HepG2 (cell line): ENCODE results near the gene ARHGEF16. TPM values are rescaled to one million over a fixed set of nuclear protein-coding genes. Genes with fewer than 3 reads are reported as not detected.
A peak's percentile ranks its signal among the peaks of the same experiment; 100 is the strongest.

Experiments
- CEBPB ChIP-seq: IDR thresholded peaks from 2 replicates; pipeline ENCODE4 v1.6.1; 2011; ENCODE audit warnings: low read depth, low read length, improper control_type of control experiment, borderline replicate concordance
- FOSL1 ChIP-seq: sonication (generic); formaldehyde crosslinking; IDR thresholded peaks from 2 replicates; pipeline ENCODE4 v1.9.0; 2021; ENCODE audit warnings: missing genetic modification reagents, borderline replicate concordance
- SALL1 ChIP-seq: sonication (generic); formaldehyde crosslinking; IDR thresholded peaks from 2 replicates; pipeline ENCODE4 v1.8.0; 2022; ENCODE audit warnings: mild to moderate bottlenecking, missing genetic modification reagents
- ZC3H13 ChIP-seq: sonication (generic); formaldehyde crosslinking; IDR thresholded peaks from 2 replicates; pipeline ENCODE4 v1.8.1; 2023; ENCODE audit warnings: mild to moderate bottlenecking, missing genetic modification reagents, moderate library complexity
- ZFP90 ChIP-seq: sonication (generic); formaldehyde crosslinking; IDR thresholded peaks from 2 replicates; pipeline ENCODE4 v1.8.0; 2022; ENCODE audit warnings: missing genetic modification reagents, mild to moderate bottlenecking, inconsistent platforms, borderline replicate concordance
- ZNF232 ChIP-seq: sonication (generic); formaldehyde crosslinking; IDR thresholded peaks from 2 replicates; pipeline ENCODE4 v1.4.0; 2020; ENCODE audit warnings: missing genetic modification reagents, borderline replicate concordance
- ZNF331 ChIP-seq: sonication (generic); formaldehyde crosslinking; IDR thresholded peaks from 2 replicates; pipeline ENCODE4 v1.4.0; 2020; ENCODE audit warnings: missing genetic modification reagents
- polyA plus RNA-seq, 8 experiments: library from polyadenylated mRNA; depleted of rRNA in 3 of 8; stranded (reverse) in 7 of 8; unstranded in 1 of 8; fragments of >200 nt; fragmentation: Illumina TruSeq in 4 of 8; extraction: Trizol in 4 of 8; gene quantifications; 2 replicates each; pipeline versions ENCODE4 v1.2.1 to v1.2.3, GENCODE V29; 2011 to 2016; ENCODE audit warnings: low read depth in 4 of 8, missing spikeins in 1 of 8, mixed read lengths in 1 of 8; ENCODE audit not compliant: insufficient read depth in 1 of 8
- total RNA-seq, 5 experiments: library from RNA; depleted of rRNA; stranded (reverse); fragments of >200 nt; fragmentation: Illumina TruSeq; extraction: Trizol; gene quantifications; 2 replicates each; pipeline ENCODE4 v1.2.3, GENCODE V29; 2016; ENCODE audit warnings: low read depth in 1 of 5
- TF ChIP-seq, protein P1 (sequence below): sonication (generic); formaldehyde crosslinking; IDR thresholded peaks from 2 replicates; pipeline ENCODE4 v1.4.0; 2020; ENCODE audit warnings: mild to moderate bottlenecking, missing genetic modification reagents, borderline replicate concordance
- TF ChIP-seq, protein P2 (sequence below): sonication (generic); formaldehyde crosslinking; IDR thresholded peaks from 2 replicates; pipeline ENCODE4 v1.4.0; 2020; ENCODE audit warnings: mild to moderate bottlenecking, missing genetic modification reagents
- TF ChIP-seq, protein P3 (sequence below): sonication (generic); formaldehyde crosslinking; IDR thresholded peaks from 2 replicates; pipeline ENCODE4 v1.5.0; 2020; ENCODE audit warnings: mild to moderate bottlenecking, missing genetic modification reagents, borderline replicate concordance
- TF ChIP-seq, protein P4 (sequence below): IDR thresholded peaks from 2 replicates; pipeline ENCODE4 v1.6.1; 2016; ENCODE audit warnings: mild to moderate bottlenecking, missing biosample characterization, missing genetic modification reagents
- TF ChIP-seq, protein P5 (sequence below), 2 experiments: IDR thresholded peaks; 2 replicates each; pipeline ENCODE4 v1.6.1; 2011 to 2012; ENCODE audit warnings: low read length in 2 of 2, borderline replicate concordance in 1 of 2, low read depth in 1 of 2, mild to moderate bottlenecking in 1 of 2, moderate library complexity in 1 of 2

ARHGEF16 gene
- total and polyA plus RNA-seq, 2 of the 13 experiments (the other 11 are each of a cell fraction or from before 2014, with no cell fraction given) = 20.3 to 39.9 TPM

DNA sequence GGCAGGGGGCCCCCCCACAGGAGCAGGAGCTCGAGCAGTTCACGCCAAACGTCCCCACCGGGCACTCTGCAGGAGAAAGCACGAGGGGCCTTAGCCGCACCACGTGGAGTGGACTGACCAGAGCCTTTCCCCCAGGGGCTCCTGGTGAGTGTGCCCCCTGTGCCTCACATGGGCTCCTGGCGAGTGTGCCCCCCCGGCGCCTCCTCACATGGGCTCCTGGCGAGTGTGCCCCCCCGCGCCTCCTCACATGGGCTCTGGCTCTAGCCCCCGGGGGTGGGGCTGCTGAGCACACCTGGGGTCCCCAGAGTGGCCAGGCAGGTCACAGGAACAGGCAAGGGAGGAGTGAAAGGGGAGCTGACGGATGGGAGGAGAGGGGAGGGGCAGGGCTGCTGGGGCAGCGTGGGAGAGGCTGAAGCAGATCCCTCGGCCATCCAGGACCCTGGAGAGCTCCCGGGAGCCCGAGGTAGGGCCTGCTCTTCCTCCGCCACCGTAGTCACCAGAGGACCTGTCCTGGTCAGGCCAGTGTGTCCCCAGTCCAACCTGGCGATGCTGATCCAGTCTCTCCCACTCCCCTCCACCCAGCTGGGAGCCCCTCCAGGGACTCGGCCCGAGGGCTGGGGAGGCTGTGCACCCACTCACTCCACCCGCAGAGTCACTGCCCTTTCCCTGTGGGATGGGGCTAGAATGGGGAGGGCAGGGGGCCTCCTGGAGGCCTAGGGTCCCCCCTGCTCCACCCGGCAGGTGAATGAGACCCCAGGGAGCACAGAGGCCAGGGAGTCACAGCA, 47.6 kb downstream of the ARHGEF16 start (continued):
- TF ChIP-seq, protein P1, sequence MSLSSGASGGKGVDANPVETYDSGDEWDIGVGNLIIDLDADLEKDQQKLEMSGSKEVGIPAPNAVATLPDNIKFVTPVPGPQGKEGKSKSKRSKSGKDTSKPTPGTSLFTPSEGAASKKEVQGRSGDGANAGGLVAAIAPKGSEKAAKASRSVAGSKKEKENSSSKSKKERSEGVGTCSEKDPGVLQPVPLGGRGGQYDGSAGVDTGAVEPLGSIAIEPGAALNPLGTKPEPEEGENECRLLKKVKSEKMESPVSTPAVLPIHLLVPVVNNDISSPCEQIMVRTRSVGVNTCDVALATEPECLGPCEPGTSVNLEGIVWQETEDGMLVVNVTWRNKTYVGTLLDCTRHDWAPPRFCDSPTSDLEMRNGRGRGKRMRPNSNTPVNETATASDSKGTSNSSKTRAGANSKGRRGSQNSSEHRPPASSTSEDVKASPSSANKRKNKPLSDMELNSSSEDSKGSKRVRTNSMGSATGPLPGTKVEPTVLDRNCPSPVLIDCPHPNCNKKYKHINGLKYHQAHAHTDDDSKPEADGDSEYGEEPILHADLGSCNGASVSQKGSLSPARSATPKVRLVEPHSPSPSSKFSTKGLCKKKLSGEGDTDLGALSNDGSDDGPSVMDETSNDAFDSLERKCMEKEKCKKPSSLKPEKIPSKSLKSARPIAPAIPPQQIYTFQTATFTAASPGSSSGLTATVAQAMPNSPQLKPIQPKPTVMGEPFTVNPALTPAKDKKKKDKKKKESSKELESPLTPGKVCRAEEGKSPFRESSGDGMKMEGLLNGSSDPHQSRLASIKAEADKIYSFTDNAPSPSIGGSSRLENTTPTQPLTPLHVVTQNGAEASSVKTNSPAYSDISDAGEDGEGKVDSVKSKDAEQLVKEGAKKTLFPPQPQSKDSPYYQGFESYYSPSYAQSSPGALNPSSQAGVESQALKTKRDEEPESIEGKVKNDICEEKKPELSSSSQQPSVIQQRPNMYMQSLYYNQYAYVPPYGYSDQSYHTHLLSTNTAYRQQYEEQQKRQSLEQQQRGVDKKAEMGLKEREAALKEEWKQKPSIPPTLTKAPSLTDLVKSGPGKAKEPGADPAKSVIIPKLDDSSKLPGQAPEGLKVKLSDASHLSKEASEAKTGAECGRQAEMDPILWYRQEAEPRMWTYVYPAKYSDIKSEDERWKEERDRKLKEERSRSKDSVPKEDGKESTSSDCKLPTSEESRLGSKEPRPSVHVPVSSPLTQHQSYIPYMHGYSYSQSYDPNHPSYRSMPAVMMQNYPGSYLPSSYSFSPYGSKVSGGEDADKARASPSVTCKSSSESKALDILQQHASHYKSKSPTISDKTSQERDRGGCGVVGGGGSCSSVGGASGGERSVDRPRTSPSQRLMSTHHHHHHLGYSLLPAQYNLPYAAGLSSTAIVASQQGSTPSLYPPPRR (CRISPR knock-in tag) = no peak
- no peak for TF ChIP-seq ZC3H13
- peak; percentile 63; the same call in 1 of the 2 replicates for TF ChIP-seq ZNF232
- no peak for TF ChIP-seq CEBPB
- TF ChIP-seq, protein P2, sequence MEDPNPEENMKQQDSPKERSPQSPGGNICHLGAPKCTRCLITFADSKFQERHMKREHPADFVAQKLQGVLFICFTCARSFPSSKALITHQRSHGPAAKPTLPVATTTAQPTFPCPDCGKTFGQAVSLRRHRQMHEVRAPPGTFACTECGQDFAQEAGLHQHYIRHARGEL (CRISPR knock-in tag) = no peak
- no peak for TF ChIP-seq FOSL1
- 0 out of 2 replicates have a peak, but pooled peaks have one; percentile 23 for TF ChIP-seq ZFP90 (CRISPR knock-in tag)
- TF ChIP-seq, protein P3, sequence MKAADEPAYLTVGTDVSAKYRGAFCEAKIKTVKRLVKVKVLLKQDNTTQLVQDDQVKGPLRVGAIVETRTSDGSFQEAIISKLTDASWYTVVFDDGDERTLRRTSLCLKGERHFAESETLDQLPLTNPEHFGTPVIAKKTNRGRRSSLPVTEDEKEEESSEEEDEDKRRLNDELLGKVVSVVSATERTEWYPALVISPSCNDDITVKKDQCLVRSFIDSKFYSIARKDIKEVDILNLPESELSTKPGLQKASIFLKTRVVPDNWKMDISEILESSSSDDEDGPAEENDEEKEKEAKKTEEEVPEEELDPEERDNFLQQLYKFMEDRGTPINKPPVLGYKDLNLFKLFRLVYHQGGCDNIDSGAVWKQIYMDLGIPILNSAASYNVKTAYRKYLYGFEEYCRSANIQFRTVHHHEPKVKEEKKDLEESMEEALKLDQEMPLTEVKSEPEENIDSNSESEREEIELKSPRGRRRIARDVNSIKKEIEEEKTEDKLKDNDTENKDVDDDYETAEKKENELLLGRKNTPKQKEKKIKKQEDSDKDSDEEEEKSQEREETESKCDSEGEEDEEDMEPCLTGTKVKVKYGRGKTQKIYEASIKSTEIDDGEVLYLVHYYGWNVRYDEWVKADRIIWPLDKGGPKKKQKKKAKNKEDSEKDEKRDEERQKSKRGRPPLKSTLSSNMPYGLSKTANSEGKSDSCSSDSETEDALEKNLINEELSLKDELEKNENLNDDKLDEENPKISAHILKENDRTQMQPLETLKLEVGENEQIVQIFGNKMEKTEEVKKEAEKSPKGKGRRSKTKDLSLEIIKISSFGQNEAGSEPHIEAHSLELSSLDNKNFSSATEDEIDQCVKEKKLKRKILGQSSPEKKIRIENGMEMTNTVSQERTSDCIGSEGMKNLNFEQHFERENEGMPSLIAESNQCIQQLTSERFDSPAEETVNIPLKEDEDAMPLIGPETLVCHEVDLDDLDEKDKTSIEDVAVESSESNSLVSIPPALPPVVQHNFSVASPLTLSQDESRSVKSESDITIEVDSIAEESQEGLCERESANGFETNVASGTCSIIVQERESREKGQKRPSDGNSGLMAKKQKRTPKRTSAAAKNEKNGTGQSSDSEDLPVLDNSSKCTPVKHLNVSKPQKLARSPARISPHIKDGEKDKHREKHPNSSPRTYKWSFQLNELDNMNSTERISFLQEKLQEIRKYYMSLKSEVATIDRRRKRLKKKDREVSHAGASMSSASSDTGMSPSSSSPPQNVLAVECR (CRISPR knock-in tag) = 0 out of 2 replicates have a peak, but pooled peaks have one; percentile 21
- TF ChIP-seq, protein P4, sequence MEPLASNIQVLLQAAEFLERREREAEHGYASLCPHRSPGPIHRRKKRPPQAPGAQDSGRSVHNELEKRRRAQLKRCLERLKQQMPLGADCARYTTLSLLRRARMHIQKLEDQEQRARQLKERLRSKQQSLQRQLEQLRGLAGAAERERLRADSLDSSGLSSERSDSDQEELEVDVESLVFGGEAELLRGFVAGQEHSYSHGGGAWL (CRISPR knock-in tag) = no peak
- 0 out of 2 replicates have a peak, but pooled peaks have one; percentile 29 for TF ChIP-seq ZNF331 (CRISPR knock-in tag)
- TF ChIP-seq, protein P5, sequence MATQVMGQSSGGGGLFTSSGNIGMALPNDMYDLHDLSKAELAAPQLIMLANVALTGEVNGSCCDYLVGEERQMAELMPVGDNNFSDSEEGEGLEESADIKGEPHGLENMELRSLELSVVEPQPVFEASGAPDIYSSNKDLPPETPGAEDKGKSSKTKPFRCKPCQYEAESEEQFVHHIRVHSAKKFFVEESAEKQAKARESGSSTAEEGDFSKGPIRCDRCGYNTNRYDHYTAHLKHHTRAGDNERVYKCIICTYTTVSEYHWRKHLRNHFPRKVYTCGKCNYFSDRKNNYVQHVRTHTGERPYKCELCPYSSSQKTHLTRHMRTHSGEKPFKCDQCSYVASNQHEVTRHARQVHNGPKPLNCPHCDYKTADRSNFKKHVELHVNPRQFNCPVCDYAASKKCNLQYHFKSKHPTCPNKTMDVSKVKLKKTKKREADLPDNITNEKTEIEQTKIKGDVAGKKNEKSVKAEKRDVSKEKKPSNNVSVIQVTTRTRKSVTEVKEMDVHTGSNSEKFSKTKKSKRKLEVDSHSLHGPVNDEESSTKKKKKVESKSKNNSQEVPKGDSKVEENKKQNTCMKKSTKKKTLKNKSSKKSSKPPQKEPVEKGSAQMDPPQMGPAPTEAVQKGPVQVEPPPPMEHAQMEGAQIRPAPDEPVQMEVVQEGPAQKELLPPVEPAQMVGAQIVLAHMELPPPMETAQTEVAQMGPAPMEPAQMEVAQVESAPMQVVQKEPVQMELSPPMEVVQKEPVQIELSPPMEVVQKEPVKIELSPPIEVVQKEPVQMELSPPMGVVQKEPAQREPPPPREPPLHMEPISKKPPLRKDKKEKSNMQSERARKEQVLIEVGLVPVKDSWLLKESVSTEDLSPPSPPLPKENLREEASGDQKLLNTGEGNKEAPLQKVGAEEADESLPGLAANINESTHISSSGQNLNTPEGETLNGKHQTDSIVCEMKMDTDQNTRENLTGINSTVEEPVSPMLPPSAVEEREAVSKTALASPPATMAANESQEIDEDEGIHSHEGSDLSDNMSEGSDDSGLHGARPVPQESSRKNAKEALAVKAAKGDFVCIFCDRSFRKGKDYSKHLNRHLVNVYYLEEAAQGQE (IDR thresholded peaks at IDR 0.05; ENCODE audit: borderline replicate concordance in 1 of 2, low read depth in 1 of 2, low read length in 2 of 2) = peak; percentile 94 to 96
- TF ChIP-seq SALL1 = peak; percentile 71
